Liver (tissue), 9 donors: ENCODE data around the gene IL1RAP. TPM values are rescaled to one million over a fixed set of nuclear protein-coding genes. Genes with fewer than 3 reads are reported as not detected.

Source experiments
- DNase-seq: peaks from one replicate; pipeline ENCODE4 v3.0.0-alpha.2; 2017; ENCODE audit warnings: low spot score
- H3K27ac ChIP-seq, 2 donors: one replicate each; pipeline ENCODE4 v1.7.0; 2013; ENCODE audit warnings: inconsistent platforms in 2 of 2, low read length in 2 of 2, control low read depth in 1 of 2, low read depth in 1 of 2, mild to moderate bottlenecking in 1 of 2
- H3K27me3 ChIP-seq, 4 donors: one replicate each; pipeline versions ENCODE4 v1.6.1 to v1.7.0; 2013; ENCODE audit warnings: low read length in 3 of 4, inconsistent platforms in 1 of 4, mild to moderate bottlenecking in 1 of 4, moderate library complexity in 1 of 4; ENCODE audit not compliant: control insufficient read depth in 4 of 4, insufficient read depth in 4 of 4
- H3K36me3 ChIP-seq, 4 donors: one replicate each; pipeline versions ENCODE4 v1.6.1 to v1.7.0; 2013; ENCODE audit warnings: low read length in 3 of 4, mild to moderate bottlenecking in 3 of 4, low read depth in 1 of 4, moderate library complexity in 1 of 4; ENCODE audit not compliant: control insufficient read depth in 4 of 4, insufficient read depth in 3 of 4
- H3K4me1 ChIP-seq, 4 donors: one replicate each; pipeline versions ENCODE4 v1.6.1 to v1.7.0; 2013; ENCODE audit warnings: low read length in 3 of 4, mild to moderate bottlenecking in 3 of 4, moderate library complexity in 1 of 4; ENCODE audit not compliant: control insufficient read depth in 4 of 4, insufficient read depth in 4 of 4
- H3K4me3 ChIP-seq, 3 donors: one replicate each; pipeline versions ENCODE4 v1.6.1 to v1.7.0; 2013; ENCODE audit warnings: low read length in 3 of 3, control low read depth in 1 of 3, low read depth in 1 of 3, mild to moderate bottlenecking in 1 of 3
- H3K9ac ChIP-seq, 2 donors: one replicate each; pipeline ENCODE4 v1.7.0; 2013; ENCODE audit warnings: low read length in 2 of 2, mild to moderate bottlenecking in 2 of 2, moderate library complexity in 2 of 2, control low read depth in 1 of 2, low read depth in 1 of 2
- H3K9me3 ChIP-seq, 4 donors: one replicate each; pipeline versions ENCODE4 v1.6.1 to v1.7.0; 2013; ENCODE audit warnings: low read length in 3 of 4; ENCODE audit not compliant: control insufficient read depth in 4 of 4
- ATF3 ChIP-seq: IDR thresholded peaks from 2 replicates; pipeline ENCODE4 v1.6.1; 2016; ENCODE audit warnings: antibody characterized with exemption
- CTCF ChIP-seq: fragments of 150-350 bp; IDR thresholded peaks from 2 replicates; pipeline ENCODE4 v1.5.1; 2017; ENCODE audit warnings: improper control_type of control experiment, low read depth, low read length; ENCODE audit not compliant: missing input control
- FOXA1 ChIP-seq: IDR thresholded peaks from 2 replicates; pipeline ENCODE4 v1.6.1; 2016; ENCODE audit warnings: antibody characterized with exemption
- FOXA2 ChIP-seq: IDR thresholded peaks from 2 replicates; pipeline ENCODE4 v1.6.1; 2016; ENCODE audit warnings: antibody characterized with exemption
- GABPA ChIP-seq, 2 donors: IDR thresholded peaks in 1 of 2; conservative IDR thresholded peaks in 1 of 2; 2 replicates each; pipeline ENCODE4 v1.6.1; 2016; ENCODE audit warnings: antibody characterized with exemption in 2 of 2, mild to moderate bottlenecking in 1 of 2, moderate library complexity in 1 of 2
- HNF4A ChIP-seq, 2 donors: conservative IDR thresholded peaks; 2 replicates each; pipeline ENCODE4 v1.6.1; 2016; ENCODE audit warnings: antibody characterized with exemption in 2 of 2, mild to moderate bottlenecking in 2 of 2
- JUND ChIP-seq, 2 donors: IDR thresholded peaks; 2 replicates each; pipeline ENCODE4 v1.6.1; 2016; ENCODE audit warnings: antibody characterized with exemption in 2 of 2
- MAX ChIP-seq: IDR thresholded peaks from 2 replicates; pipeline ENCODE4 v1.6.1; 2016; ENCODE audit warnings: antibody characterized with exemption
- RAD21 ChIP-seq, 2 donors: IDR thresholded peaks; 2 replicates each; pipeline ENCODE4 v1.6.1; 2016; ENCODE audit warnings: antibody characterized with exemption in 2 of 2, mild to moderate bottlenecking in 2 of 2
- REST ChIP-seq: IDR thresholded peaks from 2 replicates; pipeline ENCODE4 v1.6.1; 2016; ENCODE audit warnings: antibody characterized with exemption, mild to moderate bottlenecking
- SP1 ChIP-seq: IDR thresholded peaks from 2 replicates; pipeline ENCODE4 v1.6.1; 2018; ENCODE audit warnings: antibody characterized with exemption, mild to moderate bottlenecking
- TAF1 ChIP-seq: conservative IDR thresholded peaks from 2 replicates; pipeline ENCODE4 v1.6.1; 2016; ENCODE audit warnings: antibody characterized with exemption, mild to moderate bottlenecking
- YY1 ChIP-seq: IDR thresholded peaks from 2 replicates; pipeline ENCODE4 v1.6.1; 2016; ENCODE audit warnings: antibody characterized with exemption, mild to moderate bottlenecking
- WGBS: extraction: QIAGEN DNeasy Blood & Tissue Kit; methylation state at CpG from one replicate; pipeline ENCODE4 v1.1.7; 2013; 5-methylcytosine and 5-hydroxymethylcytosine counted together
- polyA plus RNA-seq, 2 donors: library from polyadenylated mRNA; stranded (reverse) in 1 of 2; unstranded in 1 of 2; fragments of 200-250 nt in 1 of 2; fragments of >200 nt in 1 of 2; fragmentation: Nextera tagmentation in 1 of 2; extraction: Ambion mirVana in 1 of 2; gene quantifications; one replicate each; pipeline versions ENCODE4 v1.2.1 to v1.2.3, GENCODE V29; 2013 to 2015
- total RNA-seq, 2 donors: library from RNA; depleted of rRNA; stranded (reverse); fragments of >200 nt; gene quantifications; one replicate each; pipeline ENCODE4 v1.2.3, GENCODE V29; 2014
- donor health status: healthy.
- donor health status: healthy.
- donor health status: healthy.
- donor health status: healthy.
- donor health status: healthy.

IL1RAP gene
- total and polyA plus RNA-seq, 4 donors: 53.7 to 230 (median 71.6) TPM

- TF ChIP-seq REST (no peak), MAX (no peak), ATF3 (no peak), FOXA1 (no peak), RAD21 (IDR thresholded peaks at IDR 0.05) (no peak)
Measured at GRCh38 chr3:190619353-190619752, 105.5 kb downstream of the IL1RAP start (continued).

GRCh38 chr3:190619761-190620160 is 105.9 kb downstream of the IL1RAP start:
- H3K36me3 ChIP-seq: peaks cover 5 to 33% (median 20%) of the 10 kb centered on the region in 4 donors
- H3K27me3 ChIP-seq: no peaks in the 10 kb centered on the region
- TF ChIP-seq SP1 (no peak), HNF4A (conservative IDR thresholded peaks at IDR 0.05) (no peak), CTCF (no peak), RAD21 (IDR thresholded peaks at IDR 0.05) (no peak), REST (no peak), GABPA (IDR thresholded peaks at IDR 0.05 in 1 of 2, conservative IDR thresholded peaks at IDR 0.05 in 1 of 2) (no peak), ATF3 (no peak), FOXA2 (no peak), YY1 (no peak), MAX (no peak), JUND (IDR thresholded peaks at IDR 0.05) (no peak), TAF1 (no peak)
- H3K9me3 ChIP-seq: no peaks in the 10 kb centered on the region
- H3K27ac ChIP-seq: peak overlapping the region in 1 of 2 donors; percentile 42
- H3K4me1 ChIP-seq: peaks cover 1 to 50% (median 30%) of the 10 kb centered on the region in 4 donors
- 92% methylated on average over 2 of the region's 2 CpGs for WGBS
- no peak overlapping the region for H3K4me3 ChIP-seq
- no peak for DNase-seq
- no peak overlapping the region for H3K9ac ChIP-seq
